Neural cell (in vitro differentiated cells): ENCODE results near the gene MUC5B.

ENCODE experiments used
- CTCF ChIP-seq: fragments of 450-650 bp; IDR thresholded peaks from 2 replicates; pipeline ENCODE4 v1.5.1; 2014; ENCODE audit warnings: antibody characterized with exemption, mild to moderate bottlenecking, moderate library complexity; ENCODE audit not compliant: poor library complexity, severe bottlenecking
- EZH2 ChIP-seq: fragments of 200-600, 300-800 bp; shearing (Covaris generic), sonication (generic); IDR thresholded peaks from 2 replicates; pipeline ENCODE4 v1.6.1; 2014; ENCODE audit warnings: antibody characterized with exemption, low read length, borderline replicate concordance, mild to moderate bottlenecking; ENCODE audit not compliant: insufficient read depth, poor library complexity, severe bottlenecking
- POLR2AphosphoS5 ChIP-seq: IDR thresholded peaks from 2 replicates; pipeline ENCODE4 v1.6.1; 2012
- REST ChIP-seq: IDR thresholded peaks from 2 replicates; pipeline ENCODE4 v1.6.1; 2012; ENCODE audit warnings: borderline replicate concordance
- SMC3 ChIP-seq: fragments of 450-650 bp; conservative IDR thresholded peaks from 2 replicates; pipeline ENCODE4 v1.6.1; 2014; ENCODE audit warnings: antibody characterized with exemption, mild to moderate bottlenecking, moderate library complexity; ENCODE audit not compliant: poor library complexity
- TAF1 ChIP-seq: IDR thresholded peaks from 2 replicates; pipeline ENCODE4 v1.6.1; 2012; ENCODE audit warnings: low read depth

- no peak for TF ChIP-seq EZH2
- no peak for TF ChIP-seq CTCF
- TF ChIP-seq TAF1 = no peak
- TF ChIP-seq POLR2AphosphoS5 = no peak
- TF ChIP-seq SMC3 = no peak
- TF ChIP-seq REST = no peak
Observed at GRCh38 chr11:1199751-1200610, 22.9 kb upstream of the MUC5B start.
